H9 (cell line): ENCODE results near the gene COG8. TPM values are rescaled to one million over a fixed set of nuclear protein-coding genes. Genes with fewer than 3 reads are reported as not detected.

Experiments
- DNase-seq: peaks from one replicate; pipeline ENCODE4 v3.0.0-alpha.2; 2017
- H2AFZ ChIP-seq: one replicate; pipeline ENCODE4 v1.6.1; 2013; ENCODE audit warnings: mild to moderate bottlenecking, low read length, control low read depth, moderate library complexity
- H2AK5ac ChIP-seq: 2 replicates; pipeline ENCODE4 v1.6.1; 2013; ENCODE audit warnings: low read length, control low read depth, mixed read lengths; ENCODE audit not compliant: insufficient read length
- H2BK120ac ChIP-seq: one replicate; pipeline ENCODE4 v1.6.1; 2013; ENCODE audit warnings: low read depth, mild to moderate bottlenecking, low read length, control low read depth, inconsistent platforms; ENCODE audit not compliant: poor library complexity, severe bottlenecking
- H2BK12ac ChIP-seq: 2 replicates; pipeline ENCODE4 v1.6.1; 2013; ENCODE audit warnings: low read length, control low read depth, mixed read lengths, low read depth; ENCODE audit not compliant: insufficient read length
- H2BK15ac ChIP-seq: 2 replicates; pipeline ENCODE4 v1.6.1; 2013; ENCODE audit warnings: low read depth, low read length, control low read depth
- H2BK20ac ChIP-seq: one replicate; pipeline ENCODE4 v1.6.1; 2013; ENCODE audit warnings: low read depth, mild to moderate bottlenecking, low read length, control low read depth, inconsistent platforms; ENCODE audit not compliant: poor library complexity, severe bottlenecking
- H2BK5ac ChIP-seq: 2 replicates; pipeline ENCODE4 v1.6.1; 2013; ENCODE audit warnings: low read length, control low read depth, mixed read lengths; ENCODE audit not compliant: insufficient read length
- H3K14ac ChIP-seq: 2 replicates; pipeline ENCODE4 v1.6.1; 2013; ENCODE audit warnings: low read length, control low read depth; ENCODE audit not compliant: insufficient read depth
- H3K18ac ChIP-seq: 2 replicates; pipeline ENCODE4 v1.6.1; 2013; ENCODE audit warnings: low read depth, mild to moderate bottlenecking, mixed read lengths, low read length, control low read depth; ENCODE audit not compliant: insufficient read length
- H3K23ac ChIP-seq: 2 replicates; pipeline ENCODE4 v1.6.1; 2013; ENCODE audit warnings: low read length, control low read depth, mixed read lengths, low read depth; ENCODE audit not compliant: insufficient read length
- H3K23me2 ChIP-seq: 2 replicates; pipeline ENCODE4 v1.6.1; 2013; ENCODE audit warnings: low read depth, mild to moderate bottlenecking, mixed read lengths, low read length, control low read depth; ENCODE audit not compliant: insufficient read length, poor library complexity, severe bottlenecking
- H3K27ac ChIP-seq: 2 replicates; pipeline ENCODE4 v1.5.1; 2013; ENCODE audit warnings: low read length, control low read depth, mixed read lengths, low read depth; ENCODE audit not compliant: insufficient read length
- H3K27me3 ChIP-seq: 2 replicates; pipeline ENCODE4 v1.6.1; 2013; ENCODE audit warnings: low read length, control low read depth, inconsistent platforms; ENCODE audit not compliant: insufficient read depth
- H3K4ac ChIP-seq: 2 replicates; pipeline ENCODE4 v1.6.1; 2013; ENCODE audit warnings: low read depth, mild to moderate bottlenecking, control low read depth, inconsistent platforms, low read length, moderate library complexity
- H3K4me1 ChIP-seq: 2 replicates; pipeline ENCODE4 v1.6.1; 2013; ENCODE audit warnings: low read length, control low read depth, inconsistent platforms; ENCODE audit not compliant: insufficient read depth
- H3K4me2 ChIP-seq: 2 replicates; pipeline ENCODE4 v1.6.1; 2013; ENCODE audit warnings: low read length, control low read depth, mixed read lengths; ENCODE audit not compliant: insufficient read length, insufficient read depth
- H3K56ac ChIP-seq: 2 replicates; pipeline ENCODE4 v1.6.1; 2013; ENCODE audit warnings: low read depth, mild to moderate bottlenecking, mixed read lengths, low read length, control low read depth; ENCODE audit not compliant: insufficient read length
- H3K79me1 ChIP-seq: 2 replicates; pipeline ENCODE4 v1.6.1; 2013; ENCODE audit warnings: low read depth, mild to moderate bottlenecking, moderate library complexity, low read length, control low read depth, inconsistent platforms; ENCODE audit not compliant: insufficient read depth, poor library complexity, severe bottlenecking
- H3K79me2 ChIP-seq: 2 replicates; pipeline ENCODE4 v1.6.1; 2013; ENCODE audit warnings: low read length, control low read depth, inconsistent platforms; ENCODE audit not compliant: insufficient read depth
- H3K9ac ChIP-seq: 2 replicates; pipeline ENCODE4 v1.6.1; 2013; ENCODE audit warnings: low read length, control low read depth, mixed read lengths; ENCODE audit not compliant: insufficient read length; ENCODE audit errors: extremely low read depth
- H3K9me3 ChIP-seq: one replicate; pipeline ENCODE4 v1.6.1; 2013; ENCODE audit warnings: low read depth, low read length, inconsistent platforms; ENCODE audit not compliant: control insufficient read depth
- H3T11ph ChIP-seq: one replicate; pipeline ENCODE4 v1.6.1; 2013; ENCODE audit warnings: mild to moderate bottlenecking, low read length, control low read depth, inconsistent platforms
- H4K20me1 ChIP-seq: one replicate; pipeline ENCODE4 v1.6.1; 2013; ENCODE audit not compliant: control insufficient read depth, insufficient read length, insufficient read depth
- H4K5ac ChIP-seq: 2 replicates; pipeline ENCODE4 v1.6.1; 2013; ENCODE audit warnings: low read depth, mild to moderate bottlenecking, mixed read lengths, low read length, control low read depth; ENCODE audit not compliant: insufficient read length
- H4K8ac ChIP-seq: replicated peaks from 2 replicates; pipeline ENCODE4 v1.6.1; 2013; ENCODE audit warnings: low read length, control low read depth, mixed read lengths, low read depth; ENCODE audit not compliant: insufficient read length
- H4K91ac ChIP-seq: 2 replicates; pipeline ENCODE4 v1.6.1; 2013; ENCODE audit warnings: low read depth, mild to moderate bottlenecking, moderate library complexity, mixed read lengths, low read length, control low read depth; ENCODE audit not compliant: insufficient read length
- H3K27ac Mint-ChIP-seq, 3 experiments: 2 replicates in 2 of 3; 3 replicates in 1 of 3; pipeline ENCODE4 v1.8.0; 2020 to 2021; ENCODE audit warnings: mixed read lengths in 3 of 3, mild to moderate bottlenecking in 1 of 3, moderate library complexity in 1 of 3
- H3K27me3 Mint-ChIP-seq: 2 replicates; pipeline ENCODE4 v1.8.0; 2021; ENCODE audit warnings: low read depth, mild to moderate bottlenecking, moderate library complexity, mixed read lengths
- H3K36me3 Mint-ChIP-seq, 3 experiments: 2 replicates in 2 of 3; 3 replicates in 1 of 3; pipeline ENCODE4 v1.8.0; 2020 to 2021; ENCODE audit warnings: low read depth in 3 of 3, mixed read lengths in 3 of 3; ENCODE audit not compliant: insufficient read depth in 1 of 3
- H3K4me1 Mint-ChIP-seq, 2 experiments: 2 replicates each; pipeline ENCODE4 v1.8.0; 2020; ENCODE audit warnings: mixed read lengths in 2 of 2
- H3K4me3 Mint-ChIP-seq, 2 experiments: 2 replicates in 1 of 2; 3 replicates in 1 of 2; pipeline ENCODE4 v1.8.0; 2020 to 2021; ENCODE audit warnings: mild to moderate bottlenecking in 2 of 2, mixed read lengths in 2 of 2, moderate library complexity in 1 of 2
- H3K9me3 Mint-ChIP-seq, 2 experiments: 2 replicates in 1 of 2; 3 replicates in 1 of 2; pipeline ENCODE4 v1.8.0; 2020; ENCODE audit warnings: mild to moderate bottlenecking in 2 of 2, mixed read lengths in 2 of 2, moderate library complexity in 1 of 2
- WGBS: extraction: QIAGEN DNeasy Blood & Tissue Kit; methylation state at CpG from one replicate; pipeline ENCODE4 v1.1.7; 2013; ENCODE audit warnings: missing lambda C conversion rate, low lambda C conversion rate, mixed read lengths; ENCODE audit not compliant: insufficient read length; ENCODE audit errors: extremely low coverage; 5-methylcytosine and 5-hydroxymethylcytosine counted together
- total RNA-seq: library from RNA; stranded (reverse); gene quantifications from 2 replicates; pipeline ENCODE4 v1.2.1, GENCODE V29; 2021
- TF ChIP-seq, protein P1 (sequence below): fragments of 200-600 bp; sonication (generic); conservative IDR thresholded peaks from 3 replicates; pipeline ENCODE4 v1.8.0; 2021; ENCODE audit warnings: antibody characterized with exemption, mild to moderate bottlenecking

COG8 gene
- total RNA-seq, 1 experiment from 2014 or later = 52.3 TPM

DNA sequence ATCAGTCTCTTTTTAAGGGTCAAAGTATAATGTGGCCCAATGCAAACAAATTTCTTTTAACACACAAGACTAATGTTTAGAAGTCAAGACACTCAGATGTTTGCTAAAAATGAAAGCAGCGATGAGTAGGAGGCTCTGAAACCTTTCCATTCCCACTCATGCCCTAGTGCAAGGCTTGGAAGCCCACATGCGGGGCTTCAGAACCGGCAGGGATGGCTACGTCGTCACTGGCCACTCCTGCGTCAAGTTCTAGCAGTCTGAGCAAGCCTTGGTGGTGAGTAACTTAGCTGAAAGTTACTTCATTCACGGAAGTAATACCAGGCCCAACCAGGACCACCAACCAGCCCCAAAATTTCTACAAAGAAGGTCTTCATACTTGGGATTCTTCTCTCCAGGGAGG is 27.1 kb upstream of the COG8 start:
- Mint-ChIP-seq H3K4me3 (no peak overlapping the region), H3K27ac (no peak overlapping the region), H3K9me3 (no peaks in the 10 kb centered on the region), H3K27me3 (no peaks in the 10 kb centered on the region), H3K4me1 (no peaks in the 10 kb centered on the region), H3K36me3 (peaks cover 22 to 59% (median 54%) of the 10 kb centered on the region in 3 experiments; a peak in 6 of 7 replicates)
- no peak overlapping the region for H3K14ac ChIP-seq
- H2BK20ac ChIP-seq = no peak overlapping the region
- no peak overlapping the region for H3K23ac ChIP-seq
- no peak overlapping the region for H4K5ac ChIP-seq
- H3T11ph ChIP-seq = no peak overlapping the region
- no peak overlapping the region for H2BK15ac ChIP-seq
- no peak overlapping the region for H4K8ac ChIP-seq
- no peak overlapping the region for H2BK12ac ChIP-seq
- H3K9ac ChIP-seq = no peak overlapping the region
- H4K20me1 ChIP-seq = no peaks in the 10 kb centered on the region
- no peak overlapping the region for H2AFZ ChIP-seq
- H4K91ac ChIP-seq = no peak overlapping the region
- no peaks in the 10 kb centered on the region for H3K79me1 ChIP-seq
- no peak overlapping the region for H3K56ac ChIP-seq
- H2BK5ac ChIP-seq = no peak overlapping the region
- no peak overlapping the region for H3K4ac ChIP-seq
- no peaks in the 10 kb centered on the region for H3K79me2 ChIP-seq
- no peaks in the 10 kb centered on the region for H3K23me2 ChIP-seq
- H3K27ac ChIP-seq = no peak overlapping the region
- DNase-seq = no peak
- TF ChIP-seq, protein P1, sequence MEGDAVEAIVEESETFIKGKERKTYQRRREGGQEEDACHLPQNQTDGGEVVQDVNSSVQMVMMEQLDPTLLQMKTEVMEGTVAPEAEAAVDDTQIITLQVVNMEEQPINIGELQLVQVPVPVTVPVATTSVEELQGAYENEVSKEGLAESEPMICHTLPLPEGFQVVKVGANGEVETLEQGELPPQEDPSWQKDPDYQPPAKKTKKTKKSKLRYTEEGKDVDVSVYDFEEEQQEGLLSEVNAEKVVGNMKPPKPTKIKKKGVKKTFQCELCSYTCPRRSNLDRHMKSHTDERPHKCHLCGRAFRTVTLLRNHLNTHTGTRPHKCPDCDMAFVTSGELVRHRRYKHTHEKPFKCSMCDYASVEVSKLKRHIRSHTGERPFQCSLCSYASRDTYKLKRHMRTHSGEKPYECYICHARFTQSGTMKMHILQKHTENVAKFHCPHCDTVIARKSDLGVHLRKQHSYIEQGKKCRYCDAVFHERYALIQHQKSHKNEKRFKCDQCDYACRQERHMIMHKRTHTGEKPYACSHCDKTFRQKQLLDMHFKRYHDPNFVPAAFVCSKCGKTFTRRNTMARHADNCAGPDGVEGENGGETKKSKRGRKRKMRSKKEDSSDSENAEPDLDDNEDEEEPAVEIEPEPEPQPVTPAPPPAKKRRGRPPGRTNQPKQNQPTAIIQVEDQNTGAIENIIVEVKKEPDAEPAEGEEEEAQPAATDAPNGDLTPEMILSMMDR = no peak
- no peaks in the 10 kb centered on the region for H3K4me1 ChIP-seq
- no peak overlapping the region for H3K18ac ChIP-seq
- H3K9me3 ChIP-seq = no peaks in the 10 kb centered on the region
- H2AK5ac ChIP-seq = no peak overlapping the region
- H2BK120ac ChIP-seq = no peak overlapping the region
- H3K4me2 ChIP-seq = no peak overlapping the region
- no CpG with 5 or more reads among the region's 7 CpGs for WGBS
- H3K27me3 ChIP-seq = no peaks in the 10 kb centered on the region
